ENCODE data around the gene GTF2A2.

DNA sequence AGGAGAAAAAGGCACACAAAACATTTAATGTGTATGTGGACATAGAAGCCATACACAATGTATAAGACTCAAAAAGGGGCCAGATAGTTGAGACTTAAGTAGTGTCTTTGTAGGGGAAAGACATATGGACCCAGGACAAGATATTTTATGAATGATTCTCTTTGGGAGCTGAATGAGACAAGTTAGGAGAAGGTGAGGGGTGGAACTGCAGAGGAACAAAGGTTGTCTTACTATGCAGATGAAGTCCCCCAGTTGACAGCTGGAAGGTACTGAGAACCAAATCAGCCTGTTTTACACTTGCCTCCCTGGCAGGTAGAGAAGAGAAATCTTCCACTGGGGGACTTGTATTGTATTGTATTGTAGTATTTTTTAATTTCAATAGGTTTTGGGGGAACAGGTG is 60.7 kb downstream of the GTF2A2 start:
- TF ChIP-seq, protein P1, sequence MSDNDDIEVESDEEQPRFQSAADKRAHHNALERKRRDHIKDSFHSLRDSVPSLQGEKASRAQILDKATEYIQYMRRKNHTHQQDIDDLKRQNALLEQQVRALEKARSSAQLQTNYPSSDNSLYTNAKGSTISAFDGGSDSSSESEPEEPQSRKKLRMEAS (IDR thresholded peaks at IDR 0.05; ENCODE audit: low read depth), result no peak
- TF ChIP-seq TEAD4 (IDR thresholded peaks at IDR 0.05; ENCODE audit: borderline replicate concordance, insufficient read depth) (no peak), EP300 (IDR thresholded peaks at IDR 0.05; ENCODE audit: borderline replicate concordance in 1 of 2, low read depth in 1 of 2, low read length in 1 of 2) (no peak), RAD21 (IDR thresholded peaks at IDR 0.05; ENCODE audit: low read length) (no peak), JUND (IDR thresholded peaks at IDR 0.05) (no peak), FOXM1 (IDR thresholded peaks at IDR 0.05; ENCODE audit: low read depth) (no peak), SIN3A (IDR thresholded peaks at IDR 0.05; ENCODE audit: borderline replicate concordance, low read depth, low read length) (no peak)
- TF ChIP-seq, protein P2, sequence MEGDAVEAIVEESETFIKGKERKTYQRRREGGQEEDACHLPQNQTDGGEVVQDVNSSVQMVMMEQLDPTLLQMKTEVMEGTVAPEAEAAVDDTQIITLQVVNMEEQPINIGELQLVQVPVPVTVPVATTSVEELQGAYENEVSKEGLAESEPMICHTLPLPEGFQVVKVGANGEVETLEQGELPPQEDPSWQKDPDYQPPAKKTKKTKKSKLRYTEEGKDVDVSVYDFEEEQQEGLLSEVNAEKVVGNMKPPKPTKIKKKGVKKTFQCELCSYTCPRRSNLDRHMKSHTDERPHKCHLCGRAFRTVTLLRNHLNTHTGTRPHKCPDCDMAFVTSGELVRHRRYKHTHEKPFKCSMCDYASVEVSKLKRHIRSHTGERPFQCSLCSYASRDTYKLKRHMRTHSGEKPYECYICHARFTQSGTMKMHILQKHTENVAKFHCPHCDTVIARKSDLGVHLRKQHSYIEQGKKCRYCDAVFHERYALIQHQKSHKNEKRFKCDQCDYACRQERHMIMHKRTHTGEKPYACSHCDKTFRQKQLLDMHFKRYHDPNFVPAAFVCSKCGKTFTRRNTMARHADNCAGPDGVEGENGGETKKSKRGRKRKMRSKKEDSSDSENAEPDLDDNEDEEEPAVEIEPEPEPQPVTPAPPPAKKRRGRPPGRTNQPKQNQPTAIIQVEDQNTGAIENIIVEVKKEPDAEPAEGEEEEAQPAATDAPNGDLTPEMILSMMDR (IDR thresholded peaks at IDR 0.05), result no peak

All from SK-N-SH (cell line).